AG10803 (cell line): ENCODE measurements around the gene PARP2.

Experiments used
- DNase-seq: peaks from one replicate; pipeline ENCODE4 v3.0.0; 2010; ENCODE audit warnings: low read depth
- H3K4me3 ChIP-seq: 2 replicates; pipeline ENCODE4 v1.5.1; 2011; ENCODE audit warnings: mild to moderate bottlenecking, low read length, control low read depth
- CTCF ChIP-seq: conservative IDR thresholded peaks from 2 replicates; pipeline ENCODE4 v1.5.1; 2011; ENCODE audit warnings: mild to moderate bottlenecking, low read length, control low read depth, inconsistent platforms

PARP2 gene

GRCh38 chr14:20343092-20343861, at the start of gene PARP2:
TSS of gene PARP2 (plus strand) at chr14:20343635. CDS start at chr14:20343642, 7 bp downstream.
- H3K4me3 ChIP-seq: peak within 1 kb of the TSS; percentile 96
- TF ChIP-seq CTCF: no peak
- peak; percentile 100 for DNase-seq

- H3K4me3 ChIP-seq: no peak overlapping the region
- DNase-seq: no peak
- no peak for TF ChIP-seq CTCF
Measured at GRCh38 chr14:20294636-20295035, 48.8 kb upstream of the PARP2 start.

GRCh38 chr14:20295067-20295466, 48.4 kb upstream of the PARP2 start:
- no peak for TF ChIP-seq CTCF
- H3K4me3 ChIP-seq: no peak overlapping the region
- DNase-seq: no peak

GRCh38 chr14:20302042-20302755, 41.2 kb upstream of the PARP2 start:
- DNase-seq: peak; percentile 20
- H3K4me3 ChIP-seq: no peak overlapping the region
- no peak for TF ChIP-seq CTCF

- peak within 1 kb of the TSS; percentile 63 for H3K4me3 ChIP-seq
- peak; percentile 89 for DNase-seq
- peak; percentile 96 for TF ChIP-seq CTCF
Measured at GRCh38 chr14:20305265-20306078, 38.0 kb upstream of the PARP2 start, which contains the start of gene TTC5. TSS of gene TTC5 (minus strand) at chr14:20305951. CDS start at chr14:20305937, 14 bp downstream.

- no peak for TF ChIP-seq CTCF
- H3K4me3 ChIP-seq: no peak overlapping the region; the same call in 1 of the 2 replicates
- DNase-seq: no peak
Measured at GRCh38 chr14:20306079-20306423, 37.4 kb upstream of the PARP2 start.
